GF-D8 (cell line): ENCODE data around the gene ABI1.

Experiments
- DNase-seq: peaks from one replicate; lab custom pipeline; 2025; lab: John Stamatoyannopoulos, UW

Gene ABI1

DNA sequence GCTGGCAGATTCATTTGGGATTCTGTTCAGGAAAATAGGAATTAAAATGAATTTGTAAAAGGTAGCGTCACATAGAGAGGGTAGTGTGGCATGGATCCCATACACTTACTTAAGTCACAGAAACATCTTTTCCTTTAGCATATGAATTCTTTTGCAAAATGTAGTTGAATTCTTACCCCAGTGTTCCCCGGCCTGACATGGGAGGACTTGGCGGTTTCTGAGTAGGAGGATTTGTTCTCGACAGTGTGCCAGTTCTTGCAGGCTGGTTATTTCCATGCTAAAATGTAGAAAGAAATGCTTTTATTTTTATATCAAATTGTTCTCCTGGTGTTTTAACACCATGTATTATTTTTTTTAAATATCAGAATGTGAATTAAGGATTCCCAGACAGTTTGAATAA, 90.7 kb downstream of the ABI1 start:
- no peak for DNase-seq

DNA sequence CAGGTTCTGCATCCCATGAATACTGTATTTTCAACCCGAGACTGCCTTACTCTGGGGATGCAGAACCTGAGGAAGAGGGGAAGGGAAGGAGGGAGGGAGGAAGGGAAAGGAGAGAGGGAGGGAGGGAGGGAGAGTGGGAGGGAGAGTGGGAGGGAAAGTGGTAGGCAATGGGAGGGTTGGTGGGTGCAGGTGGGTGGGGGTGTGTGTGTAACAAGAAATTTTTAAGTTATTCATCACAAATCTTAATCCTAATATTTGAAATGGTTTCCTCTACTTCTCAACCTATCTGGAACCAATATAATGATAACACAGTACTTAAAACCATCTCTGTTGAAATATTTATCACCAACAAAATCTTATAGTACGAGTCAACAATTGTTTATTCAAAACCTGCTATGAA, 95.2 kb downstream of the ABI1 start:
- DNase-seq = no peak

DNA sequence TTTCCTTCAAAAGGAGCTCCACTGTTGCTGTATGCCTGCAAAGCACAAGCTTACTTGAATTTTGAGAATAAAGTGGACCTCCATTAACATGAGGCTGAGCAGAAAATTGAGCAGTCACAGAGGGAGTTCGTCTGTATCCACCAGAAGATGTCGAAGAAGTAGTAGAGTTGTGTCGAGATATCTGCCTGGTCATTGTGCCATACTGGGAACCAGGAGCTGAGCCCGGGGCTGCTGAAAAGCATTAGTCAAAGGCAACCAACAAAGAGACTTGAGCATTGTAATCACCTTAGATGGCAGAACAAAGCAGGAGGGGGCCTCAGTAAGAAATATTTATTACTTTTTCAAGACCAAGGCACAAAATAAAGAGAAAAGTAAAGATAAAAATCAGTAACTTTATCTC, 101.8 kb downstream of the ABI1 start:
- no peak for DNase-seq

DNA sequence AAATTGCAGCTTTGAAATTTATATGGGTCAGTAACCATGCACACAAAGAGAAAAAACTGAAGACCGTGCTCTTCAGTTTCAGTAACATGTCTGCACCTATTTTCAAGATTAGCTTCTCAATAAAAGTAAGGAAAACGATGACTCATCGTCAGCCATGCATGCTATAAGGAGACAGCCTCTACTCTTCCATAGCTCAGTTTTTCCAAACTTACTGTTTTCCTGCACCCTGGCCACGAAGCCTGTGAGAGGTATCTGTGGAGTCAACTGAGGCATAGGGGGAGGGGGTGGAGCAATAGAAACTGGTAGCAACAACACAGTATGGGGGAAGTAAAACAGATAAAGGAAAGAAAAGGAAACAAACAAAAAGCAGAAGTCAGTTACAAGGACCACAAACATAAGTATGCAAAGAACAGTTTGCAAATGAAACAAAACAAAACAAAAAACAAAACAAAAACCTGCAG, 105.3 kb downstream of the ABI1 start:
- peak; percentile 32 for DNase-seq

DNA sequence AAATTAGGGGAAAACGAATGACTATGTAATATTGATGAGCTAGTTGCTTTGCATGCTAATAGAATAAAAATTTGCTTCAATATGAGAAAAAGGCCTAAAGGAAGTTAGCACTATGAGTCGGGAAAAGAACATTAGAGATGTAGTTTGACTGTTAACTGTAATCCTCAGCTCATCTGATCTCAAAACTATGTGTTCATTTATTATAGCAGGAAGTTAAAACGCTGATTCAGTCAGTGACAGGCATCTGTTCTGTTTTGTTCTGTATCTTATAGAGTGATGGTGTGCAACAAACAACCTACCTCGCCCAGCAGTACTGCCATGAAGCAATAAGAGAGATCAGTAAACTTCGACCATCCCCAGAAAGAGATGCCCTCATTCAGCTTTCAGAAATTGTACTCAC, 114.7 kb downstream of the ABI1 start:
- DNase-seq = no peak

DNA sequence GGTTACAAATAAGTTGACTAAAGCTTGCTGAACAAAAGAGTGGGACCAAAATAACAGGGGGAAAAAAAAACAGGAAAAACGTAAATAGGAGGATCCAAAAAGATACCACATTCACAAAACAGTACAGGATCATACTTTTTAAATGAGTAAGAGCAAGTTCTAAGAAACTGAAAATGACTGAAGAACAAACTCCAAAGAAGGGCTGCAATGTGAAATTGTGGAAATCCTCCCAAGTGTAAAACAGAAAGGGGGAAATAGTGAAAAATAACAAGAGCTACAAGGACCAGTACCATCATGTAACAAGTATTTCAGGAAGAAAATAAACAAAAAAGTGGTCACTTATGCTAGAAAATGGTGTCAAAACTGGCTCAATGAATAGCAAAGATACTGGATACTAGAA, 116.9 kb downstream of the ABI1 start:
- DNase-seq = no peak

DNA sequence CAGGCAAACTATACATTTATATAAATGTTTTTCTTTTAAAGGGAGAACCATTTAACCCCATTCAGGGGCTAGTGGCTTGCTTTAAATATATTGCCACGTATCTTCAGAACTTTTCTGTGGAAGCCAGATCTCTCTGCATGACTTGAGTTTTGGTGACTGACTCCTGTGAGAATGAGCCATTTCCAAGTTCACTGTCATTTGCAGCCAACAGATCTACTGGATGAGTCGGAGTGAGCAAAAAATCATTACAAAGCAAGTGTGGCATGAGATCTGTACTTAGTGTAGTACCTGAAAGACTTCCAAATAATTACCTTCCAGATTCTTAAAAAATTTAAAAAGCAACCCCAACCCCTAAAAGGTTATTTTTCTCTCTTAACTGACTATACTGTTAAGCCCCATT, 117.7 kb downstream of the ABI1 start:
- DNase-seq = no peak

DNA sequence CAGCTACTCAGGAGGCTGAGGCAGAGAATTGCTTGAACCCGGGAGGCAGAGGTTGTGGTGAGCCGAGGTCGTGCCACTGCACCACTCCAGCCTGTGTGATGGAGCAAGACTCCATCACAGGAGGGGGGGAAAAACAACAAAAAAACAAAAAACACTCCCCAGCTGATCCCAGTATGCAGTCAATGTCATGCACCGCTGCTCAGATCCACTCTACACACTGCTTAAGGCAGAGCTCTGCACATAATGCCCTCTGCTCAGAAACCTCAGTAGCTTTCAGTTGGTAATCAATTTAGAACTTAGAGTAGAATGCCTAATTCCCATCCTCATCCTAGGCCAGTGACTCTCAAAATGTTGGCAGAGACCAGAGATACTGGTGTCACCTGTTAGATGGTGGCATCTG, 119.4 kb downstream of the ABI1 start:
- DNase-seq = no peak

DNA sequence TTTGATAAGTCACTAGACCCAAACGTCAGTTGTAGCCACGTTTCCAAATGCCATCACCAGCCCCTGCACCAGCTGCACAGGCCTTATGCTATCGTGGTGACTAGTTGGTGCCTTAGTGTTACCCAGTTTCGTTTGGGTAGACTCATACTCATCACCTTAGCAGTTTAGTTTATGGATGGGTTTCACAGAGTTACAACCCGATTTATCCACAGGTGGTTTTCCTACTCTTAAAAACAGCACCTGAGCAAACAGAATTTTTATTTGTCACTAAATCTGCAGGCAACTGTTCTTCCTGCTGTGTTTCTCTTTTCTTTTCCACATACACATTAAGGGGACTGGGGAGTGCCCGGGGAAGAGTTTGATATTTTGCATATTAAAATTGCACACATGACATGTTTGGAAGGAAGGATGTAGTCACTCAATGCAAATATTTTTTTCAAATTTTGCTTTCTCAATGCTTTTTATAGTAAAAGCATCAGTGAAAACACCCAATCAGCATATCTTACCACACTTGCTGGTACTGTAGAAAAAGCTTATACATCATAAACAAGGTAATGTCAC, 121.6 kb downstream of the ABI1 start:
- no peak for DNase-seq

DNA sequence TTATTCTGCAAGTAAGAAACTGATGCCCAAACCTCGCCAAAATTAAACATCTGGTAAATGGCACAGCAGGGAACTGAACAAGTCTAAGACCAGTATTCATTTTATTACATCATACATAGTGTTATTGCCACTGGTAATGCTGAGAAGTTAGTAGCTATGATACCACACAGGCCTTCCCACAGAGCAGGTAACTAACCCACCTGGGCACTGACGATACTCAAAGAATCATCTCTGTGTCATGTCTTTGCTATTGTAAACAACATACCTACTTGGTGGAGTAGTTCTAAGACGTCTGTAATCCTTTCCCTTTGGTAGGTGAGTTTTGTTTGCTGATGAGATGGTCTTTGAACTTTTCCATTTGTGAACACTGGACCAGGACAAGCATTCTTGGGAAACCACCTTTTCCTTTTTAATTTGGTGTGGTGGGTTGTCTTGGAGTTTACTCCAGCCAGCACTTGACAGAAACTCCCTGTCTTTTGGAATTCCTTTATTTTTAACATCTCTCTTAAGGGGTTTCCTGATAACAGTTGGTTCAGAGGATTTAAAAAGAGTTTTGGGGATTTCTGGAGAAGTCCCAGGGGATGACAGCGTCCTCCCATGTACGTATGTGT, 122.4 kb downstream of the ABI1 start:
- no peak for DNase-seq

DNA sequence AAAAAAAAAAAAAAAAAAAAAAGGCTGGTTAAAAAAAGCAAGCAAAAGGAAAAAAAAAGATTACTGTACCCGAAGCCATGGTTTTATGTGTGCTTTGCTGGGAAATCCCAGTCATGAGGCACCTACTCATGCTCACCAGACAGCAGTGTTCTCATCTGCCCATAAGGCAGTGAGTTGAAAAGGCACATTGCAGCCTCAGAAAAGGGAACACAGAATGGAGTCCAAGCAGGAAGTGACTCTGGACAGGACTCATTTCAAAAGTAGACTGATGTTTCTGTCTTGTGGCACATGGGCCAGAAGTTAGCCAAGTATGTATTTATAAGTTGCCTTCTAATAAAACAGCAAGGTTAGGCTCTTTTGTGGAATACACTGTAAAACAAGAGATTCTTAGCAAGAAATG, 123.0 kb downstream of the ABI1 start:
- DNase-seq = no peak

DNA sequence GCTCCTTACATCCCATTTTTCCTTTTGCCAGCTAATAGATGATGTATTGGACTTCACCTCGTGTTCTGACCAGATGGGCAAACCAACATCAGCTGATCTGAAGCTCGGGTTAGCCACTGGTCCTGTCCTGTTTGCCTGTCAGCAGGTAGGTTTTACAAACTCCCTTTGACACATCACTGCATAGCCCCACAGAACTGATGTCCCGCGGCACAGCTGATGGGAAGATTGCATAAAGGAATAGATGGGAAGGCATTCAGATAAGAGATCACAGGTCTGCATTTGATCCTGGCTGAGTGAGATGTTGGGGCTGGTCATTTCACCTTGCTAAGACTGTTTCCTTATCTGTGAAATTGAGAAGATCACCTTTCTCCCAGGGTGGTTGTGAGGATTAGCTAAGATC, 125.3 kb downstream of the ABI1 start:
- no peak for DNase-seq

DNA sequence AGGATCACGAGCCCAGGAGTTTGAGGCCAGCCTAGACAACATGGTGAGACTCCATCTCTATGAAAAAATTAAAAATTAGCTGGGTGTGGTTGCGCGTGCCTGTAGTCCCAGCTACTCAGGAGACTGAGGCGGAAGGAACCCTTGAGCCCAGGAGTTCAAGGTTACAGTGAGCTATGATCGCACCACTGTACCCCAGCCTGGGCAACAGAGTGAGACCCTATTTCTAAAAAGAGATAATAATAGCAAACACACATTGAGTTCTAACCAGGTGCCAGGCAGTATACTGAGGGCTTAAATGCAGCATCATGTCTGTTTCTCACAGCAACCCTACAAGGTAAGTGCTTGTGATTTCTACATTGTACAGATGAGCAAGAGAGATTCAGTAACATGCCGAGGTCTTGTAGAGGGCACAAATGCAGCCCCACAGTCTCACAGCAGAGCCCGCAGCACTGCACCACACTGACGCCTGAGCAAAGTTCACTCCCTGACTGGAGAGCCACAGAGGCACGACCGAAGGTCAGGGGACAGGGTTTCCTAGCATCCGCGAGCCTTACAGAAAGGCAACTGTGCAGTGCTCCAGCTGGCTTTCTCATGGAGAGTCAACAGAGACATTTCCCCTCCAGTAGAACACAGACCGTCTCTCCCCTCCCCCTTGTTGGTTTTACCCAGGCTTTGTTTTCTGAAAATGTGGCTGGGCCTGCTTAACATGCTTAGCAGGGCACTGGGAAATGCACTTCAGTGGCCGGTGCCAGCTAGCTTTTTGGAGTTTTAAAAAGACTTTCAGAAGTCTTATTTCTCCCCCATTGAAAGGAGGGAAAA, 126.8 kb downstream of the ABI1 start:
- DNase-seq = no peak

DNA sequence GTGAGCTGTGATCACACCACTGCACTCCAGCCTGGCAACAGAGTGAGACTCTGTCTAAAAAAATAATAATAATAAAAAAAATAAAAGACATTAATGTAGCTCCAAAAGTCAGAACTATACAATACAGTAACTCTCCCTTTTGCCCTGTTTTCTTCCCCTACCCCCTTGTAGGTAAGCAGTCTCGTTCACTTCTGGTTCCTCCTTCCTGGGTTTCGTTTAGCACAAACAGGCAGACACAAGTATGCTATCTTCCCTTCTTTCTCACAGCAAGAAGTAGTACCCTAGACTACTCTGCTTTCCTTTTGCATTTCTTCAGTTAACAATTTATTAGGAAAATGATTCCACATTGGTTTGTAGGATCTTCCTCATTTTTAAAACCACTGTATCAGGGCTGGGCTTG, 130.2 kb downstream of the ABI1 start:
- DNase-seq = no peak

DNA sequence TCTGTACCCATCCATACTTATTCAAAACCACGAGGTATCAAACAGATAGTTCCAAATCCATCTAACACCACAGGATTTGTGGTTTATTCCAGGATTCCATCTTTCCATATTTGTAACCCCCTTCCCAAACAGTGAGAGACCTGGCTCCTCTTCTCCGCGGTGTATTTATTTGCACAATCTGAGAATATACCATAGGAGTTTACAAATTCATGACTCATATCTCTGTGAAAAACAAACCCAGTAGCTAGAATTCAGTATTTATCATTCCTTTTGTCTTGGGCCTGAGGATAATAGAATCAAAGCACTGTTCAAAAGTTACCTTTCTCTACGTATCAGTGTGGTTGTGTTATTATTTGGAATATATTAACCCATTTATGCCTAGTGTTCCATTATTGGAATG, 131.4 kb downstream of the ABI1 start:
- DNase-seq = no peak

DNA sequence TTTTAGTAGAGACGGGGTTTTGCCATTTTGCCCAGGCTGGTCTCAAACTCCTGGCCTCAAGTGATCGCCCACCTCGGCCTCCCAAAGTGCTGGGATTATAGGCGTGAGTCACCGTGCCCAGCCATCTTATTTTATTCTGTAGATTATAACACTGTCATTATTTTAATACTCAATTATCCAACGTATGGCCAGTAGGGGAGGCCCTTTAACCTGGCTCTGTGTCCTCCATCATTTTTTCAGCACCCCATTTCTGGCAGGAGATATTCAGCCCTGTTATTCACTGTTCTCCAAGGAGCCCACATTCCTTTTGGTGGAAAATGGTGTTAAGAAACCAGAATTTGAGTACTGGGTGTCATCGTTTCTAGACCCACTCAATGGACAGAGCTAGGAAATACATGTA, 131.8 kb downstream of the ABI1 start:
- no peak for DNase-seq

DNA sequence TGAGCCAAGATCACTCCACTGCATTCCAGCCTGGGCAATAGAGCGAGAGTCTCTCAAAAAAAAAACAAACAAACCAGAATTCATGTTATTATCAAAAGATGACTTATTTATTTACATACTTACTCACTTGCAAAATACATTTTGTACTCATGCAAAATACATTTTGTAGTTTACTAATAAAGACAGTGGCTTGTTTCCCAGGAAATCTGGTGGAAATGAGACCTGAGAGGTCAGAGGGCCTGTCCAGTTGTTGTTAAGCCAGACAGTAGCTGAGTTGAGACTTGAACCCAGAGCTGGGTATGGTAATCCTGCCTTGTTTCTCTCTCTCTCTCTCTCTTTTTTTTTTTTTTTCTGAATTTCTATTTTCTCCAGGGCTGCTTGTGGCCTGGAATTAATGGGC, 133.8 kb downstream of the ABI1 start:
- no peak for DNase-seq

DNA sequence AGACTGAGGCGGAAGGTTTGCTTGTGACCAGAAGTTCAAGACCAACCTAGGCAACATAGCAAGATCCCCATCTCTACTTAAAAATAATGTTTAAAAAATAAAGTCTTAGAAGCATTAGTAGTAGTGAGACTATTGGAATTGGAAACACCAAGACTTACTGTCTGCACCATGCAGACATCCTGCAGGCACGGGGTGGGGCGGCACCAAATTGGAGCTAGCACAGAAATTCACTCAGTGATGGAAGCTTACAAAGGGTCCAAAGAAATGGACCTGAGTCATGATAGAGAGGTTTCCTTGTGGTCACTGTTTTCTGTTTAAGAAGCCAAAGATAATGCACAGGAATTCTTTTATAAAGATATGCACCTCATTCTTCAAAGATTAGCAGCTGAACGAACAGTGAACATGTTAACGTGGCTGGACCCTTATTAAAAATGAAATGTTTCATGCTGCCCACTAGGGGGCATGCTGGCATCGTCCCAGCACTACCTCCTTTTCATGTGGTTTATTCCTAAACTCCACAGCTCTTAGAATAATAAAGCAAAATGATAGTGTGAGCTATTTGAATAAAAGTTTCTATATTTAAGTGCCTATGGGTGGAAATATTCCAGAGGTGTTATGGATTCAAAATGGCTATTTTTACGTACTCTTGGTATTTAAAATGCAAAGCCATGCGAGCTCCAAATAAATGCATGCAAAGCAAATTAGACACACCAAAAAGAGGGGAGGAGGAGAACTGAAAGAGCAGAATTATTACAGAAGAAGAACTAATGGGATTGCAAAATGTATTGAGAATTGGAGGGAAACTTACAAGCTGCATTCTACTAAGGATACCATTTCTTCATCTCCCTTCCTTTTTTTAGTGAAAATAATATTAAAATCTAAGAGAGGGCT, 134.7 kb downstream of the ABI1 start:
- no peak for DNase-seq

DNA sequence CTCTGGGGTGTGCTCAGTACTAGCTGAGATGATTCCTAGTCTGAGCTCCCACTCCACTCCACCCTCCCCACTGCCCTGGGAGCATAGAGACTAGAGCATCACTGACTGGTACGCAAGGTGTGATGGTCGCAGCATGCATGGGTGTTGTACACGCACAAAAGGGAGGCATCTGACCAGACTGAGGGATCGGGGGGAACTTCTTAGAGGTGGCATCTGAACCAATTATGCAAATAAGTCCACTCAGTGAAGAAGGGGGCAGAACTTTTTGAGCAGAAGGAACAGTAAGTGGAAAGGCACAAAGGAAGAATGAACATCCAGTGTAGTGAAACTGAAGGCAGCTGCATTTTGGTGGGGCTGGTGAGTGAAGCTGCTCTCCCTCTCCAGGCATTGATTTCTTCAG, 137.7 kb downstream of the ABI1 start:
- DNase-seq = no peak

DNA sequence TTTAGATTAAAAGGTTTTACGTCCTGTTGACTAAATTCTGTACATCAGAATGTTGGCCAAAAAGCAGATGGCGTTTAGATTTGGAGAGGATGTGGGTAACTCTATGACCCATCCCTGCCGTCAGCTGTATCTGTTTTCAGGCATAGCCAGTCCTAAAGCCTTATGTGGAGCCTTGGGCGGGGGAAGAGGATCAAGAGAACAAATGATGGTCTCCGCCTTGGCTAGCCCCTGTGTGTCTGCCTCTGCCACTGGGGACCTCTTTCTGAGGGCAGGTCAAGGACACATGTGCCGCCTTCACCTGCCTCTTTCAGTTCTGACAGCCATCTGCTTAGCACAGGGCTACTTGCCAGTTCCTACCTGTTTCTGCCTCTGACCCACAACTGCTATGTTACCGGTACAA, 139.2 kb downstream of the ABI1 start:
- DNase-seq = no peak

DNA sequence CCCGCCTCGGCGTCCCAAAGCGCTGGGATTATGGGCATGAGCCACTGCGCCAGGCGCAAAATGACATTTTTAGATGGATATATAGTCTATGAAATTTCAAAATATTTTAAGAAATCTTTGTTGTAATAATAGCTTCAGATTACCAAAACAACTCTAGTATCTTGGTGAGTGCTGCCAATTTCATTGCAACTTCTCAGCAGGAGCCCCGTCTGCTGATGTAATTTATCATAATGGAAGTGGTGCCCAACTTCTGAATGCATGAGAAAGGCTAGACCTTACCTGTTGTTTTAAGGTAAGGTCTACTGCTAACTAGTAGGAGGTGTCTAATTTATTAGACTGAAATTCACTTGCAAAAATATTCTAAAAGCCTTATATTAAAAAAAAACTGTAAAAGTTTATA, 143.3 kb downstream of the ABI1 start:
- DNase-seq = no peak

DNA sequence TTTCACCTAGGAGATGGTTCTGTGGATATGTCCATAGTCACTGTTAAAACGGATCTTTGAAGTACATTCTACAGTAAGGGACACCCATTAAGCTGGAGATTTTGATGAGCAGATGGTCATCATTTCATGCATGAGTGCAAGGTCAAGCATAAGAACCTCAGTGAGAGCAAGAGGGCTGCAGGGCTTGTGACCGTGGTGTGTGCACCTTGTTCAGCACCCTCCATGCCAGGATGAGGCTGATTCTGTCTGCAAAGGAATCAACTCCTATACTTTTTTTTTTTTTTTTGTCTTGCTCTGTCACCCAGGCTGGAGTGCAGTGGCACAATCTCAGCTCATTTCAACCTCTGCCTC, 145.6 kb downstream of the ABI1 start:
- DNase-seq = no peak
